OCI-LY1 (cell line): ENCODE data around the gene PRSS21.

Source experiments
- EZH2 ChIP-seq: fragments of 200-600 bp; sonication (generic), shearing (Covaris generic); IDR thresholded peaks from 2 replicates; pipeline ENCODE4 v1.8.0; 2017; ENCODE audit warnings: borderline replicate concordance, mixed run types, mild to moderate bottlenecking, antibody characterized with exemption, low read length, moderate library complexity, mixed read lengths
- TF ChIP-seq, protein P1 (sequence below): fragments of 200-600 bp; sonication (generic), shearing (Covaris generic); IDR thresholded peaks from 2 replicates; pipeline ENCODE4 v1.5.1; 2017; ENCODE audit warnings: mild to moderate bottlenecking, antibody characterized with exemption, low read length, moderate library complexity, mixed read lengths

DNA sequence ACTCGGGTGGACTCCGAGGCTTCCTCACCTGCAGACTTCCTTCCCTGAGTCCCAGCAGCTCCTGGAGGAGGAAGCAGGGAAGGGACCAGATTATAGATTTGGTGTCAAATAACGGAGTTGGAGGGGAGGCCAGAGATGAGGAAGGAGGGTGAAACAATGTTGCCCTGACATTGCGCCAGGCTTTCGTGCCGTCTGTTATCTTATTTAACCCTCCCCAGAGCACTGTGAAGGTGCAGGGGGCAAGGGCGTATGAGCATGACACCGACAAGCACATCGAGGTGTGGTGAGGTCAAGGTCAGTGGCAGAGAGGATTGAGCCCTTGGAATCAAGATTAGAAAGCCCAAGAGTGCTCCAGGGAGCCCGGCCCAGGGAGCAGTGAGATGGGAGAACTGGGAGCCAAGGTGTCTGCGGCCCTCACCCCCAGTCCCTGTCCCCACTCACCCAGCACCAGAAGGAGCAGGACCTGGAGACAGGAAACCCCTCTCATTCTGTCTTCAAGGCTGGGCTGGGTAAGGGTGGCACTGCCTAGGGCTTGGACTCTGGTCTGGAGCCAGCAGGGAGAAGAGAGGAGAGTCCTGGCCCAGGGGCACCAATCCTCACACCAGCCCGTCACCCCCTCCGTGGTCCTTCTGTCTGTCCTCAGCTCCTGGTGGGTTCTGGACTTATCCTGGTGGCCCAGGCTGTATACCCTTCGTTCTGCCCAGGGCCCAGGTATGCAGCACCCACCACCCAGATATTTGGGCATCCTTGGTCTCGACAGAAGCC is 30.8 kb upstream of the PRSS21 start:
- TF ChIP-seq, protein P1, sequence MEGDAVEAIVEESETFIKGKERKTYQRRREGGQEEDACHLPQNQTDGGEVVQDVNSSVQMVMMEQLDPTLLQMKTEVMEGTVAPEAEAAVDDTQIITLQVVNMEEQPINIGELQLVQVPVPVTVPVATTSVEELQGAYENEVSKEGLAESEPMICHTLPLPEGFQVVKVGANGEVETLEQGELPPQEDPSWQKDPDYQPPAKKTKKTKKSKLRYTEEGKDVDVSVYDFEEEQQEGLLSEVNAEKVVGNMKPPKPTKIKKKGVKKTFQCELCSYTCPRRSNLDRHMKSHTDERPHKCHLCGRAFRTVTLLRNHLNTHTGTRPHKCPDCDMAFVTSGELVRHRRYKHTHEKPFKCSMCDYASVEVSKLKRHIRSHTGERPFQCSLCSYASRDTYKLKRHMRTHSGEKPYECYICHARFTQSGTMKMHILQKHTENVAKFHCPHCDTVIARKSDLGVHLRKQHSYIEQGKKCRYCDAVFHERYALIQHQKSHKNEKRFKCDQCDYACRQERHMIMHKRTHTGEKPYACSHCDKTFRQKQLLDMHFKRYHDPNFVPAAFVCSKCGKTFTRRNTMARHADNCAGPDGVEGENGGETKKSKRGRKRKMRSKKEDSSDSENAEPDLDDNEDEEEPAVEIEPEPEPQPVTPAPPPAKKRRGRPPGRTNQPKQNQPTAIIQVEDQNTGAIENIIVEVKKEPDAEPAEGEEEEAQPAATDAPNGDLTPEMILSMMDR = no peak
- no peak for TF ChIP-seq EZH2
